Smooth muscle cell (in vitro differentiated cells): ENCODE data around the gene DAD1. TPM values are rescaled to one million over a fixed set of nuclear protein-coding genes. Genes with fewer than 3 reads are reported as not detected.
"Not testable (repeated sequence)": the region's sequence is repeated elsewhere in the genome, so short reads cannot be mapped to it uniquely, and the experiment has no call there.

Experiments
- DNase-seq: peaks from one replicate; lab custom pipeline; 2025; ENCODE audit not compliant: unreplicated experiment; lab: John Stamatoyannopoulos, UW
- H2AFZ ChIP-seq: fragments of 200-600 bp; sonication (generic); 2 replicates; pipeline ENCODE4 v1.6.0; 2016; ENCODE audit warnings: antibody characterized with exemption, low read depth, mild to moderate bottlenecking
- H3F3A ChIP-seq: fragments of 200-600 bp; sonication (generic); 2 replicates; pipeline ENCODE4 v1.6.0; 2017; ENCODE audit warnings: antibody characterized with exemption, low read depth
- H3K27ac ChIP-seq: fragments of 200-600 bp; sonication (generic); 2 replicates; pipeline ENCODE4 v1.5.1; 2016; ENCODE audit warnings: low read depth, mild to moderate bottlenecking
- H3K27me3 ChIP-seq: fragments of 200-600 bp; sonication (generic); 2 replicates; pipeline ENCODE4 v1.6.1; 2016; ENCODE audit warnings: low read depth, mild to moderate bottlenecking
- H3K36me3 ChIP-seq: fragments of 200-600 bp; sonication (generic); 2 replicates; pipeline ENCODE4 v1.5.1; 2016; ENCODE audit warnings: low read depth
- H3K4me1 ChIP-seq: fragments of 200-600 bp; sonication (generic); 2 replicates; pipeline ENCODE4 v1.5.1; 2016; ENCODE audit warnings: low read depth
- H3K4me2 ChIP-seq: fragments of 200-600 bp; sonication (generic); 2 replicates; pipeline ENCODE4 v1.6.0; 2016; ENCODE audit warnings: mild to moderate bottlenecking
- H3K4me3 ChIP-seq: fragments of 200-600 bp; sonication (generic); 2 replicates; pipeline ENCODE4 v1.5.1; 2016; ENCODE audit warnings: mild to moderate bottlenecking
- H3K79me2 ChIP-seq: fragments of 200-600 bp; sonication (generic); 2 replicates; pipeline ENCODE4 v1.6.0; 2016; ENCODE audit warnings: low read depth, mild to moderate bottlenecking
- H3K9ac ChIP-seq: fragments of 200-600 bp; sonication (generic); 2 replicates; pipeline ENCODE4 v1.6.0; 2016; ENCODE audit warnings: low read depth
- H3K9me3 ChIP-seq: fragments of 200-600 bp; sonication (generic); replicated peaks from 2 replicates; pipeline ENCODE4 v1.5.1; 2016; ENCODE audit warnings: low read depth
- H4K20me1 ChIP-seq: fragments of 200-600 bp; sonication (generic); 2 replicates; pipeline ENCODE4 v1.6.0; 2016; ENCODE audit warnings: low read depth
- WGBS: methylation state at CpG from one replicate; pipeline ENCODE4 v1.1.7; 2016; ENCODE audit warnings: low lambda C conversion rate; 5-methylcytosine and 5-hydroxymethylcytosine counted together
- polyA plus RNA-seq: library from polyadenylated mRNA; unstranded; fragments of >200 nt; fragmentation: Nextera tagmentation; extraction: Ambion mirVana; gene quantifications from 2 replicates; pipeline ENCODE4 v1.2.1, GENCODE V29; 2016
- total RNA-seq: library from RNA; depleted of rRNA; stranded (reverse); fragments of >200 nt; gene quantifications from 2 replicates; pipeline ENCODE4 v1.2.3, GENCODE V29; 2014
- TF ChIP-seq, protein P1 (sequence below): fragments of 200-600 bp; sonication (generic); IDR thresholded peaks from 2 replicates; pipeline ENCODE4 v1.5.1; 2017; ENCODE audit warnings: borderline replicate concordance, mild to moderate bottlenecking, antibody characterized with exemption; ENCODE audit not compliant: insufficient read depth, poor library complexity, severe bottlenecking

DAD1 gene
- total and polyA plus RNA-seq, 2 experiments from 2014 or later = 533 to 571 TPM

DNA sequence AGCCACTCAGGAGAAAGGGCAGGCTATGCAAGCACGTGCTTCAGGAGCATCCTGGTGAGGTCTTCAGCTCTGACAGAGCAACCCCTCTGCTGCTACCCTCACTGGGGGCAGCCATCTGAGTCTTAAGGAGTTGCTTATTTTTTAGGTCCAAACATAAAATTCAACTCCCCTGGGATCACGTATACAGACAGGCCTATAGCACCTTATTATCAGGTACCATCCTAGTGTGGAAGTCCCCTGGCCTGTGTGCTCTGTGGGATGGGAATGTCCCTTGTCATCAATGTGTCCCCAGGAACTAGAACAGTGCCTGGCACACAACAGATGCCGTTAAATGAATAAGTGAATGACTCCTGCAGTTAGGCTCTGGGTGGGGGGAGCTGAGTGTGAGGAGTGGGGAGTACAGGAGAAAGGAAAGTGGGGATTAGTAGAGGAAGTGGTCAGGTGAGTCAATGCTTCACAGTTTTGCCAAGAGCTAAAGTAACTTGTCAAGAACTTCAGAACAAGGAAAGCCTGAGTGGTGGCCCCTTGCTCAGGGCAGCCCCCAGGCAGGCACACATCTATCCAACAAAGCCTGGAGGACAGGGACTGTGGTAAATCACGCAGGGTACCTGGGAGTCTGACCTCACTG, 33.5 kb downstream of the DAD1 start:
- TF ChIP-seq, protein P1, sequence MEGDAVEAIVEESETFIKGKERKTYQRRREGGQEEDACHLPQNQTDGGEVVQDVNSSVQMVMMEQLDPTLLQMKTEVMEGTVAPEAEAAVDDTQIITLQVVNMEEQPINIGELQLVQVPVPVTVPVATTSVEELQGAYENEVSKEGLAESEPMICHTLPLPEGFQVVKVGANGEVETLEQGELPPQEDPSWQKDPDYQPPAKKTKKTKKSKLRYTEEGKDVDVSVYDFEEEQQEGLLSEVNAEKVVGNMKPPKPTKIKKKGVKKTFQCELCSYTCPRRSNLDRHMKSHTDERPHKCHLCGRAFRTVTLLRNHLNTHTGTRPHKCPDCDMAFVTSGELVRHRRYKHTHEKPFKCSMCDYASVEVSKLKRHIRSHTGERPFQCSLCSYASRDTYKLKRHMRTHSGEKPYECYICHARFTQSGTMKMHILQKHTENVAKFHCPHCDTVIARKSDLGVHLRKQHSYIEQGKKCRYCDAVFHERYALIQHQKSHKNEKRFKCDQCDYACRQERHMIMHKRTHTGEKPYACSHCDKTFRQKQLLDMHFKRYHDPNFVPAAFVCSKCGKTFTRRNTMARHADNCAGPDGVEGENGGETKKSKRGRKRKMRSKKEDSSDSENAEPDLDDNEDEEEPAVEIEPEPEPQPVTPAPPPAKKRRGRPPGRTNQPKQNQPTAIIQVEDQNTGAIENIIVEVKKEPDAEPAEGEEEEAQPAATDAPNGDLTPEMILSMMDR = no peak
- H3K9ac ChIP-seq = no peak overlapping the region
- H3K4me2 ChIP-seq = no peak overlapping the region
- H3K4me1 ChIP-seq = peaks cover 3% of the 10 kb centered on the region
- WGBS = 96% methylated on average over 4 of the region's 4 CpGs
- H3K4me3 ChIP-seq = no peak overlapping the region
- H2AFZ ChIP-seq = no peak overlapping the region
- no peaks in the 10 kb centered on the region for H3K27me3 ChIP-seq
- no peaks in the 10 kb centered on the region for H3K9me3 ChIP-seq
- H3F3A ChIP-seq = peaks cover 2% of the 10 kb centered on the region
- no peaks in the 10 kb centered on the region for H4K20me1 ChIP-seq
- H3K27ac ChIP-seq = no peak overlapping the region
- DNase-seq = no peak
- no peaks in the 10 kb centered on the region for H3K36me3 ChIP-seq
- H3K79me2 ChIP-seq = no peaks in the 10 kb centered on the region

DNA sequence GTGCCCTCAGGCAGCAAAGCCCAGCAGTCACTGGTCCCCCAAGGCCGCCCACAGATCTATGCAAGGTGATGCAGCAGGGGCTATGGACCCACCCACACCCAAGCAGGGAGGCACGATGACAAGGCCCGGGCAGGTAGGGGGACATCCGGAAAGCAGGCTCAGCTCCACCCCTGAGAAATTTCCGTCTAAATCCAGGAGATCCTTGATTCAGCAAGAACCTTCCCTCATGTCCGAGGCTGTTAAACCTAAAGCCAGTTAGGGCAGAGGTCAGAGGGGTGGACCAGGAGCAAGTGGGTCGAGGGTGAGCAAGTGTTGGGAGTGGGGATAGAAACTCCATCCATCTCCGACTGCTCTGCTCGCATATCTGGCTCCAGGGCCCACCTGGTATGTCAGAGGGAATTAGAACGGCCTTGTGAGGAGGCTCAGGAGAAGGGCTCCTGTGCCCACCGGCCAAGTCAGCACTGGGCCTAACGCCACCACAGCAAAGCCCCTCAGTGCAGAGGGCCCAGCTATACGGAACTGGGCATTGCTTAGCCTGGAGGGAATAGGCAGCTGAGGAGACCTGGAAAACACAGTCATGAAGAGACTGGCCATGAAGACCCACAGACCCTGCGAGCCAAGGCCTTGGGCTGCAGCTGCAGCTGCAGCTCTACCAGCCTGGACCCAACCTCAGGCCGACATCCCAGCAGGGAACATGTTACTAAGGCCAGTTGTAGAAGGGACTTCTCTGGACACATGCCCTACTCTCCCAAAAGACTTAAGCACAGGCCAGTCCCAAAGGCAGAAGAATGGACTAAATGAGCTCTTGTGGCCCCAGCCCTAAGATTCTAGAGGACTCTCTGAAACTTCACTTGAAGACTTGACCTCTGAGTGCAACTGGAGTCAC, 34.3 kb downstream of the DAD1 start:
- no peaks in the 10 kb centered on the region for H3F3A ChIP-seq
- H3K4me2 ChIP-seq = no peak overlapping the region
- H3K27me3 ChIP-seq = no peaks in the 10 kb centered on the region
- H3K4me1 ChIP-seq = peaks cover 10% of the 10 kb centered on the region
- no peak overlapping the region for H2AFZ ChIP-seq
- H3K27ac ChIP-seq = no peak overlapping the region
- H4K20me1 ChIP-seq = no peaks in the 10 kb centered on the region
- no peak overlapping the region for H3K9ac ChIP-seq
- no peaks in the 10 kb centered on the region for H3K79me2 ChIP-seq
- H3K4me3 ChIP-seq = no peak overlapping the region
- no peaks in the 10 kb centered on the region for H3K36me3 ChIP-seq
- 94% methylated on average over 15 of the region's 15 CpGs for WGBS
- DNase-seq = no peak
- TF ChIP-seq, protein P1 = no peak
- no peaks in the 10 kb centered on the region for H3K9me3 ChIP-seq

DNA sequence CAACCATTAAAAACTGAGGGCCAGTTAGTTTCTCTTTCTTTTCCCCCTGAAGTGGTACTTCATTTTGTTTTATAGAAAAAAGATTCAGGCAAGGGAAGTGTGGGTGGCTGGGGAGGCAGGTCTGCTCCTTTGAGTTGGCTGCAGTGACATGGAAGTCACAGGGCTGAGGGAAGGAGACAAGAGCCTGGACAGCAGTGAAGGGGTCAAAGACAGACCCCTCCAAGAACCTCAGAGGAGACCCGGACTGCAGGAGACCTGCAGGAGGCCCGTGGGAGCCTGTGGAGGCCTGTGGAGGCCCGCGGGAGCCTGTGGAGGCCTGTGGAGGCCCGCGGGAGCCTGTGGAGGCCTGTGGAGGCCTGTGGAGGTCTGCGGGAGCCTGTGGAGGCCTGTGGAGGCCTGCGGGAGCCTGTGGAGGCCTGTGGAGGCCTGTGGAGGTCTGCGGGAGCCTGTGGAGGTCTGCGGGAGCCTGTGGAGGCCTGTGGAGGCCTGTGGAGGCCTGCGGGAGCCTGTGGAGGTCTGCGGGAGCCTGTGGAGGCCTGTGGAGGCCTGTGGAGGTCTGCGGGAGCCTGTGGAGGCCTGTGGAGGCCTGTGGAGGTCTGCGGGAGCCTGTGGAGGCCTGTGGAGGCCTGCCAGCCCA, 35.0 kb downstream of the DAD1 start:
- H4K20me1 ChIP-seq, H3K4me3 ChIP-seq, H3F3A ChIP-seq, H3K9me3 ChIP-seq, H3K9ac ChIP-seq, DNase-seq, H3K27ac ChIP-seq, H3K27me3 ChIP-seq, H3K4me2 ChIP-seq, H3K79me2 ChIP-seq, H3K36me3 ChIP-seq, H2AFZ ChIP-seq: not testable (repeated sequence)
- WGBS = 92% methylated on average over 11 of the region's 14 CpGs
- H3K4me1 ChIP-seq = peaks cover 10% of the 10 kb centered on the region

DNA sequence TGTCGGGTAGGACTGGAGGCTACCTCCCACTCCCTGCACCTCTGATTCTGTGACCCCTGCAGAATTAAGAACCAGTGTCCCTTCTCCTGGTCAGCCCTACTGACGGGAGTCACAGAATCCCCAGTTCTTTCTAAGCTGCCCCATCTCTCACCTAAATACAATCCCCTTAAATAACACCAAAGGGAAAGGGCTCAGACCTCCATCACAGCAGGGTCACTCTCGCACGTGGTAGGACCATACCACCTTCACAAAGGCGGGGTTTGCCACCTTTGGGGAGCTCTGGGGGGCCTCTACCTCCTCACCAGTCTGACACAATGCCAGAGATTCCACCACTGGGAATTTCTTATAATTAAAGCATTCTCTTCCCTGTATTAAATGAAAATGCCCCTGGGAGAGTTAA, 35.6 kb downstream of the DAD1 start:
- TF ChIP-seq, protein P1 = no peak
- Histone ChIP-seq H3K27me3 (no peaks in the 10 kb centered on the region), H2AFZ (no peak overlapping the region), H3K4me3 (no peak overlapping the region), H3K27ac (no peak overlapping the region), H3K79me2 (no peaks in the 10 kb centered on the region), H3K4me2 (no peak overlapping the region), H3K4me1 (peaks cover 10% of the 10 kb centered on the region), H3K36me3 (no peaks in the 10 kb centered on the region), H3K9ac (no peak overlapping the region), H4K20me1 (no peaks in the 10 kb centered on the region), H3F3A (no peaks in the 10 kb centered on the region), H3K9me3 (no peaks in the 10 kb centered on the region)
- no peak for DNase-seq
- WGBS = 88% methylated on average over 5 of the region's 5 CpGs
